H1 (cell line): ENCODE measurements around the gene MVD. TPM values are rescaled to one million over a fixed set of nuclear protein-coding genes. Genes with fewer than 3 reads are reported as not detected.

Experiments used
- CHD1 ChIP-seq: IDR thresholded peaks from 2 replicates; pipeline ENCODE4 v1.6.1; 2012; ENCODE audit warnings: low read depth, low read length, improper control_type of control experiment
- polyA plus RNA-seq, 7 experiments: library from polyadenylated mRNA; depleted of rRNA in 3 of 7; stranded (reverse) in 5 of 7; unstranded in 2 of 7; fragments of >200 nt in 5 of 7; fragments of 200-250 nt in 2 of 7; gene quantifications; 1 replicate in 5 of 7; 2 replicates in 1 of 7; 4 replicates in 1 of 7; pipeline versions ENCODE4 v1.2.1 to v1.2.3, GENCODE V29; 2011 to 2013; ENCODE audit warnings: missing spikeins in 2 of 7, mixed read lengths in 2 of 7
- total RNA-seq: library from RNA; stranded (reverse); fragmentation: NEBNext Ultra II Directional; extraction: Animal tissue kit (Norgen Biotek cat#: 25700); gene quantifications from 2 replicates; pipeline ENCODE4 v1.2.1, GENCODE V29; 2021

The MVD gene
- total and polyA plus RNA-seq, 2 of the 8 experiments (the other 6 are each of a cell fraction or from before 2014, with no cell fraction given) = 47.2 to 77.3 TPM

DNA sequence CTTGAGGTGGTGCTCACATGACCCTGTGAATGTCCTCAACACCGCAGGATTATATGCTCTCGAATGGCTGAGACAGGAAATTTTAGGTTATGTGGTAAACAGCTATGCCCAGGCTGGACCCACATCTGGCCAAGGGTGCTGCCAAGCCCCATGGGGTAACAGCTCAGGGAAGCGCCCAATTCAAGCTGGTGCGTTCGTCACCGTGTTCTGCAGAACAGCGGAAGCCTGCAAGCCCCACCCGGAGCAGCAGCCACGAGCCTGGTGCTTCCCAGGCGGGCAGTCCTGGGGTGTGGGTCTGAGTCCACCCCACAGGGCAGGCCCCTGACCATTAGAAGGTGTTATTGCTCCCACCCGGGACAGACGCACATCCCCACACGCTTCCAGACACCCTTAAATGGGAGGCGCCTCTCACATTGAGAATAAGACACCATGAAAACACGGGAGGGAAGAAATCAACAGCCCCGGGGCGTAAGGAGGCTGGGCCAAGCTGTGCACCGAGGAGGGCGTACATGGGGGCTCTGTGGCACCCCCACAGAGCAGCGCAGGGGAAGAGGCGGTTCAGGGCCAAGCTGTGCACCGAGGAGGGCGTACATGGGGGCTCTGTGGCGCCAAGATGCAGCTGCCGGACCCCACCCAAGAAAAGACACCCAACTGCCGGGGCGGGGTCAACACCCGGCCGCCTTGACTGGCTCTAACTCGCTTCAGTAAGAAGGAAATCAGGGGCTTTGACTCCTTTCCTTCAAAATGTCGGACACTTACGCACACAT lies 9.1 kb downstream of the MVD start (continued):
- no peak for TF ChIP-seq CHD1
